PC-3 (cell line): ENCODE results near the gene MYO16. TPM values are rescaled to one million over a fixed set of nuclear protein-coding genes. Genes with fewer than 3 reads are reported as not detected.

ENCODE experiments used
- ATAC-seq: fragments of 200-7000 bp; cut with Tn5 transposase; 2 replicates; pipeline ENCODE4 v1.9.1; 2020; ENCODE audit warnings: mild to moderate bottlenecking, moderate library complexity
- BruUV-seq: library from RNA; stranded (reverse); fragments of 400-500 nt; replicated peaks from 2 replicates; lab custom pipeline; 2021; lab: Mats Ljungman, UMichigan
- CTCF ChIA-PET: fragments of 300-600 bp; sonication (Branson Sonifier 250); formaldehyde crosslinking; loops from one replicate; lab custom pipeline; 2022; ENCODE audit warnings: antibody characterized with exemption; lab: Charles Lee
- POLR2A ChIA-PET: fragments of 300-600 bp; sonication (Branson Sonifier 250); formaldehyde crosslinking; loops from one replicate; lab custom pipeline; 2022; ENCODE audit warnings: antibody characterized with exemption; ENCODE audit not compliant: unreplicated experiment; lab: Charles Lee
- DNase-seq: peaks from one replicate; pipeline ENCODE4 v3.0.0-alpha.2; 2015
- H2AFZ ChIP-seq: fragments of 300-600 bp; sonication (generic); 2 replicates; pipeline ENCODE4 v1.6.0; 2016; ENCODE audit warnings: antibody characterized with exemption, low read length
- H3F3A ChIP-seq: fragments of 300-600 bp; sonication (generic); one replicate; pipeline ENCODE4 v1.6.0; 2017; ENCODE audit warnings: antibody characterized with exemption, low read length, control low read depth, mild to moderate bottlenecking; ENCODE audit not compliant: unreplicated experiment
- H3K27ac ChIP-seq: fragments of 300-600 bp; sonication (generic); 2 replicates; pipeline ENCODE4 v1.5.1; 2016; ENCODE audit warnings: mild to moderate bottlenecking, low read length
- H3K27me3 ChIP-seq: fragments of 300-600 bp; sonication (generic); 2 replicates; pipeline ENCODE4 v1.6.1; 2016; ENCODE audit warnings: low read length, mixed read lengths
- H3K36me3 ChIP-seq: fragments of 300-600 bp; sonication (generic); 2 replicates; pipeline ENCODE4 v1.6.1; 2016; ENCODE audit warnings: low read depth, mixed run types, low read length, mixed read lengths
- H3K4me1 ChIP-seq: fragments of 300-600 bp; sonication (generic); 2 replicates; pipeline ENCODE4 v1.5.1; 2016; ENCODE audit warnings: low read length; ENCODE audit not compliant: insufficient read depth
- H3K4me2 ChIP-seq: fragments of 300-600 bp; sonication (generic); 2 replicates; pipeline ENCODE4 v1.6.0; 2016; ENCODE audit warnings: low read length
- H3K4me3 ChIP-seq: fragments of 300-600 bp; sonication (generic); 2 replicates; pipeline ENCODE4 v1.5.1; 2016; ENCODE audit warnings: mild to moderate bottlenecking, low read length, mixed read lengths
- H3K79me2 ChIP-seq: fragments of 300-600 bp; sonication (generic); 2 replicates; pipeline ENCODE4 v1.6.1; 2017; ENCODE audit warnings: low read length, mixed read lengths
- H3K9ac ChIP-seq: fragments of 300-600 bp; sonication (generic); 2 replicates; pipeline ENCODE4 v1.6.0; 2016; ENCODE audit warnings: mild to moderate bottlenecking, low read length
- H3K9me2 ChIP-seq: fragments of 300-600 bp; sonication (generic); replicated peaks from 2 replicates; pipeline ENCODE4 v1.6.1; 2016; ENCODE audit warnings: mixed run types, low read length, mixed read lengths
- H3K9me3 ChIP-seq: fragments of 300-600 bp; sonication (generic); 2 replicates; pipeline ENCODE4 v1.6.1; 2016; ENCODE audit warnings: low read length, mixed read lengths
- H4K20me1 ChIP-seq: fragments of 300-600 bp; sonication (generic); 2 replicates; pipeline ENCODE4 v1.6.1; 2016; ENCODE audit warnings: low read length, mixed read lengths
- EZH2 ChIP-seq: fragments of 300-600 bp; sonication (generic); IDR thresholded peaks from one replicate; pipeline ENCODE4 v1.6.1; 2017; ENCODE audit warnings: antibody characterized with exemption, mild to moderate bottlenecking, low read length; ENCODE audit not compliant: unreplicated experiment
- EZH2phosphoT487 ChIP-seq: fragments of 300-600 bp; sonication (generic); IDR thresholded peaks from 2 replicates; pipeline ENCODE4 v1.6.1; 2018; ENCODE audit warnings: mild to moderate bottlenecking, antibody characterized with exemption, low read length, borderline replicate concordance
- intact Hi-C: fragments of 100-400 bp; cut with micrococcal nuclease; formaldehyde crosslinking; loops from 2 replicates; pipeline ENCODE4 v1.9.0; 2023
- total RNA-seq: library from RNA; depleted of rRNA; stranded (reverse); fragments of >200 nt; gene quantifications from 2 replicates; pipeline ENCODE4 v1.2.3, GENCODE V29; 2014
- TF ChIP-seq, protein P1 (sequence below): fragments of 300-600 bp; sonication (generic); conservative IDR thresholded peaks from 2 replicates; pipeline ENCODE4 v1.5.1; 2017; ENCODE audit warnings: antibody characterized with exemption, low read depth, mild to moderate bottlenecking, low read length

Gene MYO16
- total RNA-seq, 1 experiment from 2014 or later: not detected

DNA sequence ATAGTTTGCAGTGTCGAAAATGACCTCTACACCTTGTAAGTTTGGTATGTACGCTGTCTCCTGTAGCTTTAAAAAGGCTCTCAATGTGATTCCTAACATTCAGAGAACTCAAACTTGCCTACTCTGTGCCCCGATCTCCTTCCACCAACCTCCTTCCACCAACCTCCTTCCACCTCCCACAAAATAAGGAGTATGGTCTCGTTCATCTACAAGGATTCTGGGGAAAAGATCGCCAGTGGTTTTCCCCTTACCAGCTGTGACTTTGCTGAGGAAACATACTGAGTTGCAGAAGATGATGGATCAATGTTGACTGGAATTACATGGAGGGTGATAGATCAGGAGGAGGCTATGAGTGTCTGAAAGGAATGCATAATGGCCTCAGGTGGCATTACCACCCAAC is 16.0 kb downstream of the MYO16 start:
- no peak overlapping the region for H3K4me3 ChIP-seq
- no peaks in the 10 kb centered on the region for H3K9me3 ChIP-seq
- H3K79me2 ChIP-seq: no peaks in the 10 kb centered on the region
- DNase-seq: no peak
- no peak for TF ChIP-seq EZH2phosphoT487
- TF ChIP-seq, protein P1, sequence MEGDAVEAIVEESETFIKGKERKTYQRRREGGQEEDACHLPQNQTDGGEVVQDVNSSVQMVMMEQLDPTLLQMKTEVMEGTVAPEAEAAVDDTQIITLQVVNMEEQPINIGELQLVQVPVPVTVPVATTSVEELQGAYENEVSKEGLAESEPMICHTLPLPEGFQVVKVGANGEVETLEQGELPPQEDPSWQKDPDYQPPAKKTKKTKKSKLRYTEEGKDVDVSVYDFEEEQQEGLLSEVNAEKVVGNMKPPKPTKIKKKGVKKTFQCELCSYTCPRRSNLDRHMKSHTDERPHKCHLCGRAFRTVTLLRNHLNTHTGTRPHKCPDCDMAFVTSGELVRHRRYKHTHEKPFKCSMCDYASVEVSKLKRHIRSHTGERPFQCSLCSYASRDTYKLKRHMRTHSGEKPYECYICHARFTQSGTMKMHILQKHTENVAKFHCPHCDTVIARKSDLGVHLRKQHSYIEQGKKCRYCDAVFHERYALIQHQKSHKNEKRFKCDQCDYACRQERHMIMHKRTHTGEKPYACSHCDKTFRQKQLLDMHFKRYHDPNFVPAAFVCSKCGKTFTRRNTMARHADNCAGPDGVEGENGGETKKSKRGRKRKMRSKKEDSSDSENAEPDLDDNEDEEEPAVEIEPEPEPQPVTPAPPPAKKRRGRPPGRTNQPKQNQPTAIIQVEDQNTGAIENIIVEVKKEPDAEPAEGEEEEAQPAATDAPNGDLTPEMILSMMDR: no peak
- TF ChIP-seq EZH2: no peak
- no peak overlapping the region for H3K27ac ChIP-seq
- H3K4me2 ChIP-seq: no peak overlapping the region
- POLR2A ChIA-PET: no interaction called here
- no peaks in the 10 kb centered on the region for H3K4me1 ChIP-seq
- H3F3A ChIP-seq: no peaks in the 10 kb centered on the region
- H2AFZ ChIP-seq: no peak overlapping the region
- no peak for ATAC-seq
- BruUV-seq: no TSS peak
- H3K36me3 ChIP-seq: no peaks in the 10 kb centered on the region
- CTCF ChIA-PET: no interaction called here
- H3K9ac ChIP-seq: no peak overlapping the region
- intact Hi-C loops: no loop called here
- no peaks in the 10 kb centered on the region for H4K20me1 ChIP-seq
- H3K9me2 ChIP-seq: no peaks in the 10 kb centered on the region
- no peaks in the 10 kb centered on the region for H3K27me3 ChIP-seq

DNA sequence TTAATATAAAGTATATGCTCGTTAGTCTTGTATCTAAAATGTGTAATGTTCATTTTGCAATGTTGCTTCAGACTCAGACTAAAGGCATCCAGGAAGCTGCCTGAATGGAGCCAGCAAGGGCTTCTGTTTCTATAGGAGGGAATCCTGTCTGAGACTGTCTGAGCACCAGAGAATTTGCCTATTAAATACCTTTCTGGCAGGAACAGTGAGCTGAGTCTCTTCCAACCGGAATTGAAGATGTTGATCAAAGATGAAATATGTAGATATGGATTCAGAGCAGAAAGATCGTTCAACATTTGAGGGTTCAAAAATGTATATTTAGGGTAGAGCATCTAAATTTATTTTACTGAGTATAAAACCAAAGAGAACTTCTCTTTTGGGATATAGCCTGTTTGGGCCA is 20.9 kb downstream of the MYO16 start:
- no peaks in the 10 kb centered on the region for H3K36me3 ChIP-seq
- no peak overlapping the region for H3K4me2 ChIP-seq
- ChIA-PET POLR2A (no interaction called here), CTCF (no interaction called here)
- no peak overlapping the region for H3K9ac ChIP-seq
- no TSS peak for BruUV-seq
- H3K79me2 ChIP-seq: no peaks in the 10 kb centered on the region
- H3K9me3 ChIP-seq: no peaks in the 10 kb centered on the region
- H3K4me3 ChIP-seq: no peak overlapping the region
- no peaks in the 10 kb centered on the region for H3K9me2 ChIP-seq
- TF ChIP-seq EZH2phosphoT487: no peak
- TF ChIP-seq, protein P1: no peak
- TF ChIP-seq EZH2: no peak
- H3K27ac ChIP-seq: no peak overlapping the region
- intact Hi-C loops: no loop called here
- H3K4me1 ChIP-seq: no peaks in the 10 kb centered on the region
- H3K27me3 ChIP-seq: no peaks in the 10 kb centered on the region
- no peaks in the 10 kb centered on the region for H4K20me1 ChIP-seq
- ATAC-seq: no peak
- no peak overlapping the region for H2AFZ ChIP-seq
- H3F3A ChIP-seq: no peaks in the 10 kb centered on the region
- no peak for DNase-seq

DNA sequence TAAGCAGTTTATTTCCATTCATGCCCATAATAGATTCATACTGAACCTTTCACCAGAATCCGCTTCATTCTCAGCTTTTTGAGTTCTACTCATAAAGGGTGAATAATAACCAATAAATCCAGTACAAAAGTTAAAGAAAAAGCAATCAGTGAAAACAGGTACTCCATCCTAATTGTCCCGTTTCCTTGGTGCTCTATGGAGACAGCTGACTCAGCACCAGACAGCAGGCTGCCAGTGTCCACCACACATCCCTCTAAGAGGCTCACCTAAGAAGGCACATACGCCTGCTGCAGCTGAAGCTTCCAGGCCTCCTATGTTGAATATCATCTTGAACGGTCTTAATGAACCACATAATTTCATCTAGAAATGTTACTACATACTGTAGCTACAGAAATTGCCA is 27.3 kb downstream of the MYO16 start:
- H3K36me3 ChIP-seq: no peaks in the 10 kb centered on the region
- no peak overlapping the region for H3K9ac ChIP-seq
- H4K20me1 ChIP-seq: no peaks in the 10 kb centered on the region
- H3K4me3 ChIP-seq: no peak overlapping the region
- H3K4me1 ChIP-seq: no peaks in the 10 kb centered on the region
- no peaks in the 10 kb centered on the region for H3K27me3 ChIP-seq
- intact Hi-C loops: no loop called here
- no peak for ATAC-seq
- H3K9me2 ChIP-seq: no peaks in the 10 kb centered on the region
- H3K9me3 ChIP-seq: no peaks in the 10 kb centered on the region
- H3K4me2 ChIP-seq: no peak overlapping the region
- DNase-seq: no peak
- H3K27ac ChIP-seq: no peak overlapping the region
- TF ChIP-seq EZH2: no peak
- TF ChIP-seq EZH2phosphoT487: no peak
- TF ChIP-seq, protein P1: no peak
- ChIA-PET CTCF (no interaction called here), POLR2A (no interaction called here)
- H2AFZ ChIP-seq: no peak overlapping the region
- no TSS peak for BruUV-seq
- no peaks in the 10 kb centered on the region for H3F3A ChIP-seq
- H3K79me2 ChIP-seq: no peaks in the 10 kb centered on the region
